Glutamatergic neuron (in vitro differentiated cells): Measurements from ENCODE around the gene ANKRD55. TPM values are rescaled to one million over a fixed set of nuclear protein-coding genes. Genes with fewer than 3 reads are reported as not detected.
"Not testable (repeated sequence)": the region's sequence is repeated elsewhere in the genome, so short reads cannot be mapped to it uniquely, and the experiment has no call there.

ENCODE experiments used
- DNase-seq: peaks from one replicate; pipeline ENCODE4 v3.0.0; 2022
- H3K27ac Mint-ChIP-seq: one replicate; pipeline ENCODE4 v1.8.0; 2020; ENCODE audit warnings: mild to moderate bottlenecking, mixed read lengths, inconsistent platforms; ENCODE audit not compliant: unreplicated experiment
- H3K27me3 Mint-ChIP-seq: one replicate; pipeline ENCODE4 v1.8.0; 2020; ENCODE audit warnings: mild to moderate bottlenecking, moderate library complexity, mixed read lengths, inconsistent platforms; ENCODE audit not compliant: unreplicated experiment
- H3K36me3 Mint-ChIP-seq: one replicate; pipeline ENCODE4 v1.8.0; 2020; ENCODE audit warnings: mild to moderate bottlenecking, mixed read lengths, inconsistent platforms; ENCODE audit not compliant: unreplicated experiment
- H3K4me1 Mint-ChIP-seq: one replicate; pipeline ENCODE4 v1.8.0; 2020; ENCODE audit warnings: mild to moderate bottlenecking, low read depth, mixed read lengths, inconsistent platforms; ENCODE audit not compliant: unreplicated experiment
- H3K4me3 Mint-ChIP-seq: one replicate; pipeline ENCODE4 v1.8.0; 2020; ENCODE audit warnings: mild to moderate bottlenecking, mixed read lengths, inconsistent platforms; ENCODE audit not compliant: unreplicated experiment
- H3K9me3 Mint-ChIP-seq: one replicate; pipeline ENCODE4 v1.8.0; 2020; ENCODE audit warnings: mild to moderate bottlenecking, moderate library complexity, mixed read lengths, inconsistent platforms; ENCODE audit not compliant: unreplicated experiment
- total RNA-seq: library from RNA; stranded (reverse); fragmentation: NEBNext Ultra II Directional; extraction: Animal tissue kit (Norgen Biotek cat#: 25700); gene quantifications from one replicate; pipeline ENCODE4 v1.2.1, GENCODE V29; 2021; ENCODE audit not compliant: unreplicated experiment
- TF ChIP-seq, protein P1 (sequence below): fragments of 200-600 bp; sonication (generic); IDR thresholded peaks from one replicate; pipeline ENCODE4 v1.5.0; 2021; ENCODE audit not compliant: partially characterized antibody, unreplicated experiment

Gene ANKRD55
- total RNA-seq, 1 donor from 2014 or later = not detected

DNA sequence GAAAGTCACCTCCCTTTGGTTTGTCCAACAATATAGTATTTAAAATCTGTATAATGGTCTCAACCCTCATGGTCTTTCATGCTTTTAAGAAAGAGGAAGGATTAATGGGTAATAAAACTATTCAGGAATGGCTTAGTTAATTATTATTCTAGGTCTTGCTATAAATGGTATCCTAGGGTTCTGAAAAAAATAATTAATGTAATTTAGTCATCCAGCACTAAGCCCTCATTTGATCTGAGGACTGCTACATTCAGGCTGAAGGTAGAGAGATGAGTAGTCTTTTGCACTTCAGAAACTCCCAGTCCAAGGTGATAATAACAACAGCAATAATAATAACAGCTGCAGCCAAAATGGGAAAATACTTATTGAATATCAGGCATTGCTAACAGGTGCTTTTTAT is 2.6 kb downstream of the ANKRD55 start:
- Mint-ChIP-seq H3K27me3 (peaks cover 2% of the 10 kb centered on the region), H3K4me3 (no peak overlapping the region), H3K4me1 (peaks cover 8% of the 10 kb centered on the region), H3K36me3 (no peaks in the 10 kb centered on the region), H3K9me3 (peaks cover 1% of the 10 kb centered on the region), H3K27ac (no peak overlapping the region)
- no peak for DNase-seq
- TF ChIP-seq, protein P1, sequence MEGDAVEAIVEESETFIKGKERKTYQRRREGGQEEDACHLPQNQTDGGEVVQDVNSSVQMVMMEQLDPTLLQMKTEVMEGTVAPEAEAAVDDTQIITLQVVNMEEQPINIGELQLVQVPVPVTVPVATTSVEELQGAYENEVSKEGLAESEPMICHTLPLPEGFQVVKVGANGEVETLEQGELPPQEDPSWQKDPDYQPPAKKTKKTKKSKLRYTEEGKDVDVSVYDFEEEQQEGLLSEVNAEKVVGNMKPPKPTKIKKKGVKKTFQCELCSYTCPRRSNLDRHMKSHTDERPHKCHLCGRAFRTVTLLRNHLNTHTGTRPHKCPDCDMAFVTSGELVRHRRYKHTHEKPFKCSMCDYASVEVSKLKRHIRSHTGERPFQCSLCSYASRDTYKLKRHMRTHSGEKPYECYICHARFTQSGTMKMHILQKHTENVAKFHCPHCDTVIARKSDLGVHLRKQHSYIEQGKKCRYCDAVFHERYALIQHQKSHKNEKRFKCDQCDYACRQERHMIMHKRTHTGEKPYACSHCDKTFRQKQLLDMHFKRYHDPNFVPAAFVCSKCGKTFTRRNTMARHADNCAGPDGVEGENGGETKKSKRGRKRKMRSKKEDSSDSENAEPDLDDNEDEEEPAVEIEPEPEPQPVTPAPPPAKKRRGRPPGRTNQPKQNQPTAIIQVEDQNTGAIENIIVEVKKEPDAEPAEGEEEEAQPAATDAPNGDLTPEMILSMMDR = no peak

DNA sequence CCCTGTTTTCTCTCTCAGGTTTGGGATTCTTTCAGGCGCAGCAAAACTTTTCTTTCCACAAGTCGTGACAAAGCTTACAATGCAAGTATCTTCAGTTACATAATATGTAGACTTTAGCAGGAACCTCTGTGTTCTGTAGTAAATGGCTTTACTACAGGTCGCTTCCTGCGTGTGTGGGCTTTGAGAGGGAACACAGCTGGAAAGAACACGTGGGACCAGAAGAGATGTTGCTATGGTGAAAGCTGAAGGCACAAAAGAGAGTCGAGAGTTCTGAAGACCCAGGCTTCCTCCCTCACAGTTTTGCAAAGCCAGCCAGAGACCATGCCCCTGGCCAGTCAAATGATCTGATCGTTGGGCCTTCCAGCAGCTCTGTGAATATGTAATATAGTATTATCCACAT is 4.0 kb downstream of the ANKRD55 start:
- Mint-ChIP-seq H3K4me3 (no peak overlapping the region), H3K27me3 (peaks cover 2% of the 10 kb centered on the region), H3K4me1 (peaks cover 8% of the 10 kb centered on the region), H3K9me3 (peaks cover 1% of the 10 kb centered on the region), H3K27ac (no peak overlapping the region), H3K36me3 (no peaks in the 10 kb centered on the region)
- TF ChIP-seq, protein P1 = no peak
- no peak for DNase-seq

GRCh38 chr5:56228631-56229030 is 4.5 kb downstream of the ANKRD55 start:
- H3K4me3 Mint-ChIP-seq = no peak overlapping the region
- H3K27ac Mint-ChIP-seq = no peak overlapping the region
- H3K36me3 Mint-ChIP-seq = no peaks in the 10 kb centered on the region
- TF ChIP-seq, protein P1 = no peak
- peaks cover 2% of the 10 kb centered on the region for H3K27me3 Mint-ChIP-seq
- peaks cover 1% of the 10 kb centered on the region for H3K9me3 Mint-ChIP-seq
- DNase-seq = no peak
- H3K4me1 Mint-ChIP-seq = peaks cover 8% of the 10 kb centered on the region

GRCh38 chr5:56227691-56228090 is 5.4 kb downstream of the ANKRD55 start:
- H3K9me3 Mint-ChIP-seq = no peaks in the 10 kb centered on the region
- no peaks in the 10 kb centered on the region for H3K4me1 Mint-ChIP-seq
- H3K27ac Mint-ChIP-seq = no peak overlapping the region
- TF ChIP-seq, protein P1 = no peak
- H3K4me3 Mint-ChIP-seq = no peak overlapping the region
- H3K36me3 Mint-ChIP-seq = no peaks in the 10 kb centered on the region
- no peak for DNase-seq
- H3K27me3 Mint-ChIP-seq = peaks cover 2% of the 10 kb centered on the region

GRCh38 chr5:56223298-56223697 is 9.8 kb downstream of the ANKRD55 start:
- not testable (repeated sequence) for H3K4me3 Mint-ChIP-seq, DNase-seq, H3K27ac Mint-ChIP-seq, H3K36me3 Mint-ChIP-seq, H3K4me1 Mint-ChIP-seq, H3K27me3 Mint-ChIP-seq, H3K9me3 Mint-ChIP-seq

GRCh38 chr5:56221601-56222000 is 11.5 kb downstream of the ANKRD55 start:
- not testable (repeated sequence) for H3K9me3 Mint-ChIP-seq, DNase-seq, H3K27ac Mint-ChIP-seq, H3K4me1 Mint-ChIP-seq, H3K4me3 Mint-ChIP-seq, H3K27me3 Mint-ChIP-seq
- H3K36me3 Mint-ChIP-seq = peaks cover 14% of the 10 kb centered on the region
